ENCODE data around the gene TRPM7.

- TF ChIP-seq CTCF (conservative IDR thresholded peaks at IDR 0.05 in 1 of 2, IDR thresholded peaks at IDR 0.05 in 1 of 2; ENCODE audit: extremely low read depth in 1 of 2, insufficient read depth in 1 of 2, low read depth in 1 of 2, low read length in 2 of 2): no peak
- no peak for TF ChIP-seq EZH2 (IDR thresholded peaks at IDR 0.05; ENCODE audit: borderline replicate concordance, low read length)
Measured at GRCh38 chr15:50633653-50634052, 52.9 kb downstream of the TRPM7 start.

All from mammary epithelial cell (primary cell).